OCI-LY1 (cell line): Measurements from ENCODE around the gene KLKB1.

ENCODE experiments used
- H2AFZ ChIP-seq: fragments of 200-600 bp; sonication (generic), shearing (Covaris generic); 2 replicates; pipeline ENCODE4 v1.6.0; 2014; ENCODE audit warnings: antibody characterized with exemption, mild to moderate bottlenecking, low read length
- H3F3A ChIP-seq: fragments of 200-600 bp; sonication (generic), shearing (Covaris generic); 2 replicates; pipeline ENCODE4 v1.6.0; 2014; ENCODE audit warnings: mild to moderate bottlenecking, antibody characterized with exemption, low read length, moderate library complexity; ENCODE audit not compliant: insufficient read depth
- H3K27ac ChIP-seq: fragments of 200-600 bp; sonication (generic); 2 replicates; pipeline ENCODE4 v1.5.1; 2014; ENCODE audit warnings: low read length, mixed run types, mild to moderate bottlenecking, low read depth; ENCODE audit not compliant: poor library complexity, severe bottlenecking
- H3K27me3 ChIP-seq: fragments of 200-600 bp; sonication (generic); 2 replicates; pipeline ENCODE4 v1.6.0; 2014; ENCODE audit warnings: antibody characterized with exemption, mild to moderate bottlenecking, low read length, moderate library complexity; ENCODE audit not compliant: insufficient read depth
- H3K36me3 ChIP-seq: fragments of 200-600 bp; sonication (generic); 2 replicates; pipeline ENCODE4 v1.6.1; 2014; ENCODE audit warnings: mild to moderate bottlenecking, antibody characterized with exemption, low read length, moderate library complexity, mixed read lengths; ENCODE audit not compliant: insufficient read depth
- H3K4me1 ChIP-seq: fragments of 200-600 bp; sonication (generic); 2 replicates; pipeline ENCODE4 v1.5.1; 2014; ENCODE audit warnings: mild to moderate bottlenecking, low read length, moderate library complexity; ENCODE audit not compliant: insufficient read depth, severe bottlenecking
- H3K4me2 ChIP-seq: fragments of 200-600 bp; sonication (generic), shearing (Covaris generic); 2 replicates; pipeline ENCODE4 v1.6.1; 2014; ENCODE audit warnings: low read length
- H3K4me3 ChIP-seq: fragments of 200-600 bp; sonication (generic); 2 replicates; pipeline ENCODE4 v1.5.1; 2014; ENCODE audit warnings: low read length, low read depth, mild to moderate bottlenecking, mixed read lengths; ENCODE audit not compliant: poor library complexity, severe bottlenecking
- H3K79me2 ChIP-seq: fragments of 200-600 bp; shearing (Covaris generic); 2 replicates; pipeline ENCODE4 v1.6.1; 2016; ENCODE audit warnings: mixed run types, low read length, mixed read lengths; ENCODE audit not compliant: insufficient read depth
- H3K9ac ChIP-seq: fragments of 200-600 bp; sonication (generic), shearing (Covaris generic); 2 replicates; pipeline ENCODE4 v1.6.1; 2014; ENCODE audit warnings: mild to moderate bottlenecking, low read length, mixed read lengths
- H3K9me2 ChIP-seq: fragments of 200-600 bp; sonication (generic), shearing (Covaris generic); 2 replicates; pipeline ENCODE4 v1.6.1; 2014; ENCODE audit warnings: low read depth, mild to moderate bottlenecking, low read length, mixed read lengths
- H3K9me3 ChIP-seq: fragments of 200-600 bp; shearing (Covaris generic); 2 replicates; pipeline ENCODE4 v1.6.1; 2014; ENCODE audit warnings: low read length, mixed read lengths
- H4K20me1 ChIP-seq: fragments of 200-600 bp; sonication (generic), shearing (Covaris generic); 2 replicates; pipeline ENCODE4 v1.6.0; 2016; ENCODE audit warnings: mild to moderate bottlenecking, low read length; ENCODE audit not compliant: insufficient read depth
- EZH2 ChIP-seq: fragments of 200-600 bp; sonication (generic), shearing (Covaris generic); IDR thresholded peaks from 2 replicates; pipeline ENCODE4 v1.8.0; 2017; ENCODE audit warnings: borderline replicate concordance, mixed run types, mild to moderate bottlenecking, antibody characterized with exemption, low read length, moderate library complexity, mixed read lengths
- TF ChIP-seq, protein P1 (sequence below): fragments of 200-600 bp; sonication (generic), shearing (Covaris generic); IDR thresholded peaks from 2 replicates; pipeline ENCODE4 v1.5.1; 2017; ENCODE audit warnings: mild to moderate bottlenecking, antibody characterized with exemption, low read length, moderate library complexity, mixed read lengths

Gene KLKB1

DNA sequence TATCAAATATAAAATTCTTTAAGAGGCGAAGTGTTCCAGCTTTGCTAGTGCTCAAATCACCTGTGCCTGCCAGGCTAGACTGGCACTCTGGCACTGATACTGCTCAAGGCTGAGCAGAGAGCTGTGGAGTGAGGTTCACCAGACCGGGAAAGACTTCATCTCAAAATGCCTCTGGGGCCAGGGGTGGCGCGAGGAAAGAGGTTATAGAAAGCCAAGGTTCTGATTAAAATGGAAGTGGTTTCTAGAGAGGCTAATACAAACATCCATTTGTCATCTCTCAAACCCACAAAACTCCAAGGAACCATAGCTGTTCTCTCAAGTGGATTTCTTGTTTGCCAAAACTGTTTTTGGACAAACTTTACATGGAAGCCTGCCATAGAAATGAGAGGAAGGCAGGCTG is 80.2 kb downstream of the KLKB1 start:
- H3K27me3 ChIP-seq: 0 out of 2 replicates have a peak, but pooled peaks cover 5% of the 10 kb centered on the region
- no peak overlapping the region for H3K4me3 ChIP-seq
- no peaks in the 10 kb centered on the region for H3K9me3 ChIP-seq
- H4K20me1 ChIP-seq: no peaks in the 10 kb centered on the region
- H3K4me1 ChIP-seq: no peaks in the 10 kb centered on the region
- H3K27ac ChIP-seq: no peak overlapping the region
- H3K79me2 ChIP-seq: no peaks in the 10 kb centered on the region
- H3K9me2 ChIP-seq: no peaks in the 10 kb centered on the region
- H3K9ac ChIP-seq: no peak overlapping the region
- no peaks in the 10 kb centered on the region for H3K36me3 ChIP-seq
- TF ChIP-seq EZH2: no peak
- TF ChIP-seq, protein P1, sequence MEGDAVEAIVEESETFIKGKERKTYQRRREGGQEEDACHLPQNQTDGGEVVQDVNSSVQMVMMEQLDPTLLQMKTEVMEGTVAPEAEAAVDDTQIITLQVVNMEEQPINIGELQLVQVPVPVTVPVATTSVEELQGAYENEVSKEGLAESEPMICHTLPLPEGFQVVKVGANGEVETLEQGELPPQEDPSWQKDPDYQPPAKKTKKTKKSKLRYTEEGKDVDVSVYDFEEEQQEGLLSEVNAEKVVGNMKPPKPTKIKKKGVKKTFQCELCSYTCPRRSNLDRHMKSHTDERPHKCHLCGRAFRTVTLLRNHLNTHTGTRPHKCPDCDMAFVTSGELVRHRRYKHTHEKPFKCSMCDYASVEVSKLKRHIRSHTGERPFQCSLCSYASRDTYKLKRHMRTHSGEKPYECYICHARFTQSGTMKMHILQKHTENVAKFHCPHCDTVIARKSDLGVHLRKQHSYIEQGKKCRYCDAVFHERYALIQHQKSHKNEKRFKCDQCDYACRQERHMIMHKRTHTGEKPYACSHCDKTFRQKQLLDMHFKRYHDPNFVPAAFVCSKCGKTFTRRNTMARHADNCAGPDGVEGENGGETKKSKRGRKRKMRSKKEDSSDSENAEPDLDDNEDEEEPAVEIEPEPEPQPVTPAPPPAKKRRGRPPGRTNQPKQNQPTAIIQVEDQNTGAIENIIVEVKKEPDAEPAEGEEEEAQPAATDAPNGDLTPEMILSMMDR: no peak
- H3F3A ChIP-seq: no peaks in the 10 kb centered on the region
- no peak overlapping the region for H2AFZ ChIP-seq
- no peak overlapping the region for H3K4me2 ChIP-seq

DNA sequence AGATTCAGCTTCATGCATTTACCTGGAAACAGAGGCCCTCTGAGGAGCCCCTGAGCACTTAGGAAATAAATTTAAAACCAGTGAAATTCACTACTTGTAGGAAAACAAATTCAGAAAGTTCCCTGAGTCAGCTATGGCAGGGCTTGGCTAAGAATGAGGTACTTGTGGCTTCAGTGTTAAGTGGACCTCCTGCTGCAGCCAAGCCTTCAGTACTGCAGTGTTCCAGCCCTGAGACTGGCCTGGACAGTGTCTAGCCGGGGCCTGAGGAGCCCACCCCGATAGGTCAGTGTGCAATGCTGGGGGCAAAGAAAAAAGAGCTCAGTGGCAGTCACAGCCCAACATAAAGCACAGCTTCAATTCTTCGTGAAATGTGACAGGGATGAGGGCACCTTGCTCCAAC is 80.6 kb downstream of the KLKB1 start:
- no peak overlapping the region for H3K9ac ChIP-seq
- H3K9me2 ChIP-seq: no peaks in the 10 kb centered on the region
- 0 out of 2 replicates have a peak, but pooled peaks cover 5% of the 10 kb centered on the region for H3K27me3 ChIP-seq
- H4K20me1 ChIP-seq: no peaks in the 10 kb centered on the region
- H3K27ac ChIP-seq: no peak overlapping the region
- no peaks in the 10 kb centered on the region for H3K9me3 ChIP-seq
- H3K36me3 ChIP-seq: no peaks in the 10 kb centered on the region
- no peak overlapping the region for H3K4me3 ChIP-seq
- TF ChIP-seq, protein P1: no peak
- TF ChIP-seq EZH2: no peak
- H3K4me2 ChIP-seq: no peak overlapping the region
- H3K79me2 ChIP-seq: no peaks in the 10 kb centered on the region
- no peak overlapping the region for H2AFZ ChIP-seq
- no peaks in the 10 kb centered on the region for H3F3A ChIP-seq
- H3K4me1 ChIP-seq: no peaks in the 10 kb centered on the region
